GM12872 (cell line): ENCODE data around the gene TRAF5.

Experiments used
- CTCF ChIP-seq: IDR thresholded peaks from 3 replicates; pipeline ENCODE4 v1.5.1; 2011; ENCODE audit warnings: low read depth, mild to moderate bottlenecking, low read length, moderate library complexity; ENCODE audit not compliant: insufficient read depth

Gene TRAF5

GRCh38 chr1:211340622-211341507, 14.2 kb downstream of the TRAF5 start:
- no peak for TF ChIP-seq CTCF

DNA sequence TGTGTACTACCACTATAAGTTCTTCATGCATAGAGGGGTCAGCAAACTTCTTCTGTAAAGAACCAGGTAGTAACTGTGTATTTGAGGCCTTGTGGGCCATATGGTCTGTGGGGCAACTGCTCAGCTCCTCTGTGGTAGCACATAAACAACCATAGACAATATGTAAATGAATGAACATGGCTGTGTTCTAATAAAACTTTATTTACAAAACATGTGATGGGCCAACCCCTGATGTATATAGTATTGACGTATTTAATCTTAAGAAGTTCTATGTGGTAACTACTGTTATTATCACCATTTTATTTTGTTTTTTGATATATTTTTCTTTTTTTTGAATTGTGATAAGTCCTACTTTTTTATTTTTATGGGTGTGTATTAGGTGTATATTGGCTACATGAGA, 15.4 kb downstream of the TRAF5 start:
- no peak for TF ChIP-seq CTCF

DNA sequence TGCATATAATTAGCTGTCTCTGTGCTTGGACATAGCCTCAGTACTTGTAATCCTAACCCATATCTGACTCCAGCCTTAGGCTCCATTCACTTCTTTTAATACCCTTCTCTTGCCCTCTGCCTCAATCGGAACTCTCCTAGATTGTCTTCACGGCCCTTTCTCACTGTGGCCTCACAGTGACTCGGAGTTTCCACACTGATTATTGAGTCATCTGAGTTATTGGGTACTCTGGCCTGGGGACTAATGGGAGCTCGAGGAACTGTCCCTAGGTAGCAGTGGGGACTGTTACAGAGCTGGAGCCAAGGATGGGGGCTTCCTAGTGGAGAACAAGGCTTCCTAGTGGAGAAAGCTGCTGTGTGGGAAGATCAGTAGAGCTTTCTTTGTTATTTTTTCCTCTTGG, 17.0 kb downstream of the TRAF5 start:
- no peak for TF ChIP-seq CTCF

- no peak for TF ChIP-seq CTCF
Observed at GRCh38 chr1:211344152-211344618, 17.6 kb downstream of the TRAF5 start.

DNA sequence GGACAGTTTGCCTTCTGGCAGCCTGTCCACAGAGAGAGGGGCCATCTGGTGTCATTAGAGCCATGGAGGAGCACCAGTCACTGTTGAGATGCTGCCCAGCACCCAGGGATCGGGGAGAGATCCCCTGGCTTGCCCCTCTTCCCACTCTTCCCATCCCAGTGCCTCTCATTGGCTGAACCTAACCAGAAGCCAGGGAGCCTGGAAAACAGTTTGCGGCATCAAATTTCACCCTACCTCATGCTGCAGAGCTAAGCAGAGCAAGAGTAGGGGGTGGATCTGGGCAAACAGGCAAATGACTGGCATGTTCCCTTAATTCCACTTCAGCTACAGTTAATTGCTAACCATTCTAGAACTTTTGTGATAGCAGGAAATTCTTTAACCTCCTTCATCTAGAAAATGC, 19.1 kb downstream of the TRAF5 start:
- TF ChIP-seq CTCF = no peak

DNA sequence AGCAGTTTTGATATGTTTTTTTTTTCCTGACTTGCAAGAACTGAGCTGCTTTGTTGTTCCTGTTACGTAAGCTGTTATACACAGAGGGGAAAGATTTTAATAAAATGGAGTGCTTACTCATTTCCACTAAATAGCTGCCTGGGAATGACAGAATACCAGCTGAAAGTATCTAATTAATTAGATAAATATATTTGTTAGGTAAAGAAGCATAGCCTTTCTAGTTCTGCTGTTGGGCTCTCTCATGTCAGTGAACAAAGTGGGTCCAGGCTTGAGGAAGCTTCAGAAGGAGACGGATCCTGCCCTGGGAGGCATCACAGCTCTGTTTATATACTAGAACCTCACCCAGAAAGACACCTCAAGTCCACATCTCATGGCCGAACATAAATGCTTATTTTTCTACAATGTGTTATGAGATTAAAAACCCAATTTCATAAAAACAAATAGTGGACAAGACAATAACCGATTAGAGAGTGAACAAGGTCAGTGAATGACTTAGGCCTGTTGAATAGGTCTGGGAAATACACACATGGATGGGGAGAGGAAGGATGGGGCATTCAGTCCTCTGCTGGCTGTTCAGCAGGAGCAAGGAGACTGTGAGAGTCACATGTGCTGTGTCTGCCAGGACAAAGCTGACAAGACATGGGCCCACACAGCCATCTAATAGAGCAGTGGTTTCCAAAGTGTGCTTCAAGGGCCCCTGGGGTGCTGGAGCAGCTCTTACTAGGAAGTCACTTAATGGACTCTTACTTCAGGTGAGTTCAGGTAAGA, 20.6 kb downstream of the TRAF5 start:
- no peak for TF ChIP-seq CTCF

DNA sequence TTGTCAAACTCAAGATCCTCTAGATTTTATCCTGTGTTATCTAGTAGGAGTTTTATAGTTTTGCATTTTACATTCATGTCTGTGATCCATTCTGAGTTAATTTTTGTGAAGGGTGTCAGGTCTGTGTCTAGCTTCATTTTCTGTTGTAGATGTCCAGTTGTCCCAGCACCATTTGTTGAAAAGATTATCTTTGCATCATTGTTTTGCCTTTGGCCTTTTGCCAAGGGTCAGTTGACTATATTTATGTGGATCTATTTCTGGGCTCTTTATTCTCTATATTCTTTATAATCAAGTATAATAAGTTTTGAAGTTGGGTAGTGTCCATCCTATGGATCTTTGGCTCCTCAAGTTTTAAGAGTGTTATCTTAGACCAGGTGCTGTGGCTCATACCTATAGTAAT, 21.9 kb downstream of the TRAF5 start:
- TF ChIP-seq CTCF = no peak
